Naive thymus-derived CD4-positive, alpha-beta T cell (primary cell): ENCODE results near the gene MRPS18A. TPM values are rescaled to one million over a fixed set of nuclear protein-coding genes. Genes with fewer than 3 reads are reported as not detected.

Experiments used
- ATAC-seq: fragments of 150-1000 bp; cut with Tn5 transposase; 2 replicates; pipeline ENCODE4 v1.10.0; 2021; ENCODE audit warnings: mild to moderate bottlenecking, moderate library complexity
- CTCF ChIA-PET: fragments of 350-600 bp; sonication (Branson Sonifier 250); formaldehyde crosslinking; loops from one replicate; lab custom pipeline; 2021; ENCODE audit warnings: antibody characterized with exemption; lab: Charles Lee
- POLR2A ChIA-PET: fragments of 350-600 bp; sonication (Branson Sonifier 250); formaldehyde crosslinking; loops from one replicate; lab custom pipeline; 2021; ENCODE audit warnings: antibody characterized with exemption, inconsistent platforms; lab: Charles Lee
- DNase-seq, 9 donors: peaks; one replicate each; pipeline versions ENCODE4 v3.0.0 to v3.0.0-alpha.2; 2020 to 2022; ENCODE audit warnings: mixed read lengths in 1 of 9
- H3K27ac ChIP-seq: one replicate; pipeline ENCODE4 v1.7.0; 2013; ENCODE audit warnings: mild to moderate bottlenecking, low read depth, low read length, moderate library complexity
- H3K27me3 ChIP-seq, 2 donors: one replicate each; pipeline ENCODE4 v1.7.0; 2013; ENCODE audit warnings: low read length in 2 of 2, mild to moderate bottlenecking in 2 of 2, moderate library complexity in 2 of 2; ENCODE audit not compliant: control insufficient read depth in 2 of 2, insufficient read depth in 2 of 2
- H3K36me3 ChIP-seq, 3 experiments: 1 replicate in 2 of 3; 2 replicates in 1 of 3; pipeline ENCODE4 v1.7.0; 2013; ENCODE audit warnings: low read length in 3 of 3, mild to moderate bottlenecking in 3 of 3, moderate library complexity in 1 of 3; ENCODE audit not compliant: insufficient read depth in 3 of 3, control insufficient read depth in 2 of 3
- H3K4me1 ChIP-seq, 2 donors: one replicate each; pipeline ENCODE4 v1.7.0; 2013; ENCODE audit warnings: low read length in 2 of 2, mild to moderate bottlenecking in 2 of 2, moderate library complexity in 1 of 2; ENCODE audit not compliant: control insufficient read depth in 2 of 2, insufficient read depth in 2 of 2
- H3K4me3 ChIP-seq: 2 replicates; pipeline ENCODE4 v1.7.0; 2013; ENCODE audit warnings: mild to moderate bottlenecking, low read length
- H3K9me3 ChIP-seq, 3 experiments: 1 replicate in 2 of 3; 2 replicates in 1 of 3; pipeline ENCODE4 v1.7.0; 2013; ENCODE audit warnings: low read length in 3 of 3; ENCODE audit not compliant: control insufficient read depth in 2 of 3
- H3K27ac Mint-ChIP-seq, 9 donors: one replicate each; pipeline ENCODE4 v1.8.0; 2020 to 2022; ENCODE audit warnings: mixed read lengths in 9 of 9, mild to moderate bottlenecking in 8 of 9, moderate library complexity in 5 of 9, inconsistent platforms in 2 of 9
- H3K27me3 Mint-ChIP-seq, 5 donors: one replicate each; pipeline ENCODE4 v1.8.0; 2021 to 2022; ENCODE audit warnings: mixed read lengths in 5 of 5, mild to moderate bottlenecking in 1 of 5
- H3K36me3 Mint-ChIP-seq, 5 donors: one replicate each; pipeline ENCODE4 v1.8.0; 2020 to 2022; ENCODE audit warnings: mixed read lengths in 5 of 5, mild to moderate bottlenecking in 3 of 5, inconsistent platforms in 1 of 5
- H3K4me1 Mint-ChIP-seq, 7 donors: one replicate each; pipeline ENCODE4 v1.8.0; 2020 to 2022; ENCODE audit warnings: mixed read lengths in 7 of 7, mild to moderate bottlenecking in 3 of 7, inconsistent platforms in 1 of 7
- H3K4me3 Mint-ChIP-seq, 10 donors: one replicate each; pipeline ENCODE4 v1.8.0; 2020 to 2022; ENCODE audit warnings: mild to moderate bottlenecking in 10 of 10, mixed read lengths in 10 of 10, moderate library complexity in 6 of 10, inconsistent platforms in 2 of 10
- H3K9me3 Mint-ChIP-seq, 11 donors: one replicate each; pipeline ENCODE4 v1.8.0; 2020 to 2022; ENCODE audit warnings: mixed read lengths in 11 of 11, mild to moderate bottlenecking in 4 of 11, inconsistent platforms in 1 of 11, moderate library complexity in 1 of 11
- intact Hi-C, 2 donors: fragments of 100-400 bp; cut with micrococcal nuclease; formaldehyde crosslinking; loops; one replicate each; pipeline ENCODE4 v1.15.1; 2023
- polyA plus RNA-seq, 2 donors: library from polyadenylated mRNA; unstranded; fragments of 300-500 nt; fragmentation: Illumina TruSeq; gene quantifications; one replicate each; pipeline ENCODE4 v1.2.3, GENCODE V29; 2021
- total RNA-seq, 6 experiments: library from RNA in 5 of 6; stranded (reverse) in 5 of 6; gene quantifications; 1 replicate in 5 of 6; 2 replicates in 1 of 6; pipeline ENCODE4 v1.2.3 and lab custom pipeline; 2021 to 2026

The MRPS18A gene
- total and polyA plus RNA-seq, 7 experiments from 2014 or later = 20.9 to 68.4 (median 33.6) TPM

DNA sequence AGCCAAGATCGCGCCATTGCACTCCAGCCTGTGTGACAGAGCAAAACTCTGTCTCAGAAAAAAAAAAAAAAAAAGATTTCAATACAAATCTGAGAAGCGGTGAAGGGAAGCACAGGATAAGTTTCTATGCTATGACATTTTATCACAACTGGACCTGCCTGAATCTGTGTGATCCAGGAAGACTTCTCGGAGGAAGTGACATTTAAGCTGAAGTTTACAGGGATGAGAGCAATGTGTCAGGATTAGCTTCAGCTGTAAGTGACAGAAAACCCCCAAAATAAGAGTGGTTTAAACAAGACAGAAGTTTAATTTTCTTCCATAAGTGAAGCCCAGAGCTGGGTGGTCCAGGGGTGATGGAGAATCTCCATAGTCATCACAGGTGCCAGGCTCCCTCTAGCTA lies 33.4 kb upstream of the MRPS18A start:
- H3K36me3 ChIP-seq = no peaks in the 10 kb centered on the region
- intact Hi-C loops = loop anchor here (5.0 to 10.0 kb wide), 3 partner anchors 96 to 431 kb away; no protein-coding TSS in a partner anchor

DNA sequence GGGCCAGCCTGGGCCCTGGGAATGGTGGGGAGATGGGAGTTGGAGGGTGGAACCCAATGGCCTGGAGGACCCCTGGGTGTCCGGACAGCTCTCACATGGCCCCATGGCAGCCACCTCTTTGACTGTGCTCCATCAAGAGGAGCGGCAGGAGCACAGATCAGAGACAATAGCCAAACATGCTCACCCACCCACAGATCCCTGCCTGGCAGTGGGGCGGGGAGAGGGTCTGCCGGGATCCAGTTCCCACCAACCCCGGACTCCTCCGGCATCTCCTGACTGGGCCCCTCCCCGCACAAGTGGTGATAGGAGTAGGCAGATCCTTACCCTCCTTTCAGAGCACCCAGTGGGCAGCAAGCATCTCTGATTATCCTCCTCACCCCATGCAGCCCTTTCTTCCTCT lies 31.9 kb upstream of the MRPS18A start:
- no peak overlapping the region for H3K4me3 Mint-ChIP-seq
- no peaks in the 10 kb centered on the region for H3K27me3 ChIP-seq
- no peak overlapping the region for H3K27ac Mint-ChIP-seq
- H3K4me1 ChIP-seq = peaks cover 6 to 7% of the 10 kb centered on the region in 2 donors
- peaks cover 10 to 14% (median 12%) of the 10 kb centered on the region in 7 donors for H3K4me1 Mint-ChIP-seq
- no peaks in the 10 kb centered on the region for H3K36me3 Mint-ChIP-seq
- no peak overlapping the region for H3K27ac ChIP-seq
- no peaks in the 10 kb centered on the region for H3K9me3 Mint-ChIP-seq
- no peaks in the 10 kb centered on the region for H3K9me3 ChIP-seq
- intact Hi-C loops = no loop called here
- DNase-seq (no peak), ATAC-seq (no peak)
- POLR2A ChIA-PET = interaction anchor here (0.6 kb wide), 1 partner anchor 9 kb away, joined by 3 read pairs; no protein-coding TSS in a partner anchor
- CTCF ChIA-PET = no interaction called here
- no peaks in the 10 kb centered on the region for H3K36me3 ChIP-seq
- H3K4me3 ChIP-seq = no peak overlapping the region
- H3K27me3 Mint-ChIP-seq = peaks cover 0 to 7% (median 0%) of the 10 kb centered on the region in 5 donors

More for the DNA sequence above, 33.4 kb upstream of the MRPS18A start:
- Histone ChIP-seq H3K27ac (no peak overlapping the region), H3K4me1 (peaks cover 19 to 22% of the 10 kb centered on the region in 2 donors), H3K9me3 (no peaks in the 10 kb centered on the region), H3K4me3 (no peak overlapping the region), H3K27me3 (no peaks in the 10 kb centered on the region)
- ChIA-PET CTCF (interaction anchor here (0.7 to 2.0 kb wide), 5 partner anchors 51 to 358 kb away, joined by 5 to 12 read pairs (median 6); no protein-coding TSS in a partner anchor), POLR2A (no interaction called here)
- Mint-ChIP-seq H3K27me3 (peaks cover 0 to 7% (median 0%) of the 10 kb centered on the region in 5 donors), H3K4me3 (no peak overlapping the region), H3K9me3 (no peaks in the 10 kb centered on the region), H3K27ac (no peak overlapping the region), H3K36me3 (no peaks in the 10 kb centered on the region), H3K4me1 (peaks cover 20 to 29% (median 26%) of the 10 kb centered on the region in 7 donors)
- ATAC-seq (no peak), DNase-seq (no peak)

DNA sequence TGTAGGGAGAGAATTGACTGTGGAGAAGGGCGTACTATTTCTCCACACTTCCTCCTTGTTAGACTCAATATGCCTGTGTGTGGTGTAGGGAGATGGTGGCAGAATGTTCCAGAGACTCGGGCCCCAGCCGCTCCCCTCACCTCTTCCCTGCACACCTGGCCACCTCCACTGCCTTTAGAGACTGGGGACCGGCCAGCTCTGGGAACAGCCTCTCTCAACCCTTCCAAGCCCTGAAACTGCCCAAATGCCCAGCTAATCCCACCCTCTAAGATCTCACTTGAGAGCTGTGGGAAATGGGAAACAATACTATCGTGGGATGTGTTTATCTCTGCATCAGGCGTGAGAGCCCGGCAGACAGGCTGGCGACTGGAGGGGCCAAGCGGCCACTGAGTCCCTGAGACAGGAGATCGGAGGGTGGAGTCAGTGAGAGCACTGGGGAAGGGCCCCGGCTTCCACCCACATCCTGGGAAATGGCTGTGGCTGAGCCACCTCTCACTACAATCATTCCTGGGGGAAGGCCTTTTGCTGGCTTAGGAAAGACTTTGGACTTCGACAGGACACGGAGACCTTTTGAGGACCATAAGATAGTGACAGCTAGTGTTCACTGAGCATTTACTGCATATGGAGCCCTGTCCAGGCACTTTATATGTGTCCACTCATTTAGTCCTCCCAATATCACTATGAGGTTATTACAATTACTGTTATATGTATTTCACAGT lies 31.0 kb upstream of the MRPS18A start:
- H3K9me3 ChIP-seq = no peaks in the 10 kb centered on the region
- Mint-ChIP-seq H3K9me3 (no peaks in the 10 kb centered on the region), H3K4me1 (peaks cover 1 to 5% (median 3%) of the 10 kb centered on the region in 7 donors), H3K27ac (no peak overlapping the region), H3K4me3 (no peak overlapping the region), H3K36me3 (no peaks in the 10 kb centered on the region), H3K27me3 (peaks cover 0 to 13% (median 3%) of the 10 kb centered on the region in 5 donors)
- H3K36me3 ChIP-seq = no peaks in the 10 kb centered on the region
- no peak overlapping the region for H3K4me3 ChIP-seq
- no peaks in the 10 kb centered on the region for H3K4me1 ChIP-seq
- DNase-seq (no peak), ATAC-seq (no peak)
- intact Hi-C loops = no loop called here
- H3K27me3 ChIP-seq = no peaks in the 10 kb centered on the region
- no peak overlapping the region for H3K27ac ChIP-seq
- ChIA-PET POLR2A (interaction anchor here (0.6 kb wide), 1 partner anchor 8 kb away, joined by 3 read pairs; no protein-coding TSS in a partner anchor), CTCF (no interaction called here)

DNA sequence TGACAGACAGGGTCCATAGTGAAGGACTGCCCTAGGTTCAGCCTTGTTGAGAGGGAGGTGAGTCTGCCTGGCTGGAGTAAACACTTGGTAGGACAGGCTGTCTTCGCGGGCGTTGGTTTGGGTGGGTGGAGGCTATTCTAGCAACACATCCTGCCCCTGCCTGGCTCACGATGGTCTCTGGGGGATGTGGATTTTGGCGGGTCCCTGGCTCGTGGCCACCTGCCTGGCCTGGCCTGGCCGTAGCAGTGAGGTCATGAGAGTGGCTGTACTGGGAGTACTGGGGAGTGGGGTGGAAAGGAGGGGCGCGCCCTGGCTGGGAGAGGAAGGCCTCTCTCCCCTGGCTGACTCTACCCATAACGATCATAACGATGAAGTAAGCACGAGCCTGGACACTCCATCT lies 30.2 kb upstream of the MRPS18A start:
- Histone ChIP-seq H3K27me3 (no peaks in the 10 kb centered on the region), H3K36me3 (no peaks in the 10 kb centered on the region), H3K4me3 (no peak overlapping the region), H3K9me3 (no peaks in the 10 kb centered on the region), H3K27ac (no peak overlapping the region), H3K4me1 (no peaks in the 10 kb centered on the region)
- ATAC-seq = no peak
- Mint-ChIP-seq H3K27ac (no peak overlapping the region), H3K4me1 (peaks cover 0 to 3% (median 0%) of the 10 kb centered on the region in 7 donors), H3K27me3 (peaks cover 0 to 13% (median 3%) of the 10 kb centered on the region in 5 donors), H3K36me3 (no peaks in the 10 kb centered on the region), H3K4me3 (no peak overlapping the region), H3K9me3 (no peaks in the 10 kb centered on the region)
- ChIA-PET CTCF (no interaction called here), POLR2A (no interaction called here)
- intact Hi-C loops = no loop called here
- DNase-seq = no peak

DNA sequence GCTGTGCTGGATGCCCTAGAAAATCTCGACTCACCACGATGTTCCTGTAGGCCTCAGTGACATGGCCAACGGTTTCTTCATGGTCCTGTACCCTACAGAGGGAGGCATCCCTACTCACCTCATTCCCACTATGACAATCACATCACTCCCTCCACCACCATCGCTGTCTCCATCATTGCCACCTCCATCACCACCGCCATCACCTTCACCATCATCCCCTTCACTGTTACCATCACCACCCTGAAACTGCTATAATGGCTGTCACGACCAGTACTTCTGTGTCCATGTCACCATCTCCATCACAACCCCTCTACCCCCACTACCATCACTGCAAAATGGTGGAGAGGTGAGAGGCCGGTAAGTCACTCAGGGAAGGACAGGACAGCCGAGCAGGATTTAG lies 29.8 kb upstream of the MRPS18A start:
- DNase-seq = no peak
- no peak overlapping the region for H3K4me3 ChIP-seq
- H3K27me3 Mint-ChIP-seq = peaks cover 0 to 15% (median 3%) of the 10 kb centered on the region in 5 donors
- H3K27ac Mint-ChIP-seq = no peak overlapping the region
- H3K27me3 ChIP-seq = no peaks in the 10 kb centered on the region
- no peaks in the 10 kb centered on the region for H3K9me3 Mint-ChIP-seq
- H3K9me3 ChIP-seq = no peaks in the 10 kb centered on the region
- H3K4me1 ChIP-seq = no peaks in the 10 kb centered on the region
- H3K4me1 Mint-ChIP-seq = peaks cover 0 to 3% (median 0%) of the 10 kb centered on the region in 7 donors
- ATAC-seq = no peak
- H3K27ac ChIP-seq = no peak overlapping the region
- no peak overlapping the region for H3K4me3 Mint-ChIP-seq
- no peaks in the 10 kb centered on the region for H3K36me3 ChIP-seq
- H3K36me3 Mint-ChIP-seq = no peaks in the 10 kb centered on the region
- CTCF ChIA-PET = no interaction called here
- POLR2A ChIA-PET = no interaction called here
- intact Hi-C loops = no loop called here

DNA sequence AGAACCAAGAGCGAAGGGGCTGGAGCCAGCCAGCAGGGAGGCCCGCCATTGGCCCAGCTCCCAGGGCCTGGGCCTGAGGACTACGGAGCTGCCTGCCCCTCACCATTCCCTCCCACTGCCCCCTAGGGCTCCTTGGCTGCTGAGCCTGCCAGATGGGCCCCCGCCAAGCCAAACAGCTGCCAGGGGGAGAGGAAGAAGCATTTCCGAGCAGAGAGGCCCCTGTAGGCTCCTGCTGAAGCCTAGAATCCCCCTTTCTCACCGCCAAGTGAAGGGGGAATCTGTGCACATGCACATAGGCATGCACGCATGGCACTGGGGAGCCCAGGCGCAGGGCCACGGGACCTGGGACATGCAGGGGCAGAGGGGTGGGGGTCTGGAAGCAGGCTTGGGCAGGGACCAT lies 28.5 kb upstream of the MRPS18A start:
- Mint-ChIP-seq H3K4me1 (peaks cover 0 to 5% (median 0%) of the 10 kb centered on the region in 7 donors), H3K36me3 (no peaks in the 10 kb centered on the region), H3K27ac (no peak overlapping the region), H3K4me3 (no peak overlapping the region), H3K9me3 (no peaks in the 10 kb centered on the region), H3K27me3 (peaks cover 1 to 28% (median 5%) of the 10 kb centered on the region in 5 donors)
- H3K36me3 ChIP-seq = no peaks in the 10 kb centered on the region
- DNase-seq (no peak), ATAC-seq (no peak)
- no peaks in the 10 kb centered on the region for H3K27me3 ChIP-seq
- no peak overlapping the region for H3K4me3 ChIP-seq
- CTCF ChIA-PET = interaction anchor here (1.5 kb wide), 1 partner anchor 45 kb away, joined by 3 read pairs; no protein-coding TSS in a partner anchor
- H3K4me1 ChIP-seq = no peaks in the 10 kb centered on the region
- POLR2A ChIA-PET = no interaction called here
- intact Hi-C loops = no loop called here
- H3K27ac ChIP-seq = no peak overlapping the region
- no peaks in the 10 kb centered on the region for H3K9me3 ChIP-seq
